DMS53 treated with DMSO at 0.1 percent for 48 hours (cell line): ENCODE measurements around the gene MAPK6.
"Not testable (repeated sequence)": the region's sequence is repeated elsewhere in the genome, so short reads cannot be mapped to it uniquely, and the experiment has no call there.

ENCODE experiments used
- DNase-seq: peaks from one replicate; lab custom pipeline; 2025; ENCODE audit not compliant: unreplicated experiment; lab: John Stamatoyannopoulos, UW

The MAPK6 gene

DNA sequence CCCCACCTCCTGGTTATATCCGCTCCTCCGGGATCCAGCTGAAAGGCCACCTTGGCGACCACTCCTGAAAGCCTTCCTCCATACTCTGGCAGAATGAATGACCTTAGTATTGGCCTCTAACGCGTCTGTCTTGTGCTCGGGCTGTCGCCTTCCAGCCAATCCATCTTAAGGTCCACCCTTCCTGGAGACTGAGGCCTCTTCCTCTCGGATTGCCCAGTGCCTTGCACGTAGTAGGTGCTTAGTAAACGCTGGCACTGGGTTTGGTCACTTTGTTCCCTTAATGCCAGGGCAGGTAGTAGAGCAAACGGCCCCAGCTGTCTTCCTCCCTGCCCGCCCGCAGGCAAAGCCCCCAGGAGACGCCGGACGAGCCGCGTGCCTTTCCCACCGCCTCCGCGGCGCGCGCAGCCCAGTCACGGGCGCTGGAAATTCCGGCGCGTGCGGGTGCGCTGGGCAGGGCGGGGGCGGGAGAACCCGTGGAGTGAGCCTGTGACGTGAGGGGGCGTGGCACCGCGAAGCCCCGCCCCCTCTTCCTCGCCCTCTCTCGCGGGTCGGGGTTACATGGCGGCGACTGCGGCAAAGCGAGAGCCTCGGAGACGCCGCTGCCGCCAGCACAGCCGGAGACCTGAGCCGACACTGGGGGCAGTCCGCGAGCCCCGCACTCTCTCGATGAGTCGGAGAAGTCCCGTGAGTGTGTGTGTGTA lies at the start of gene MAPK6:
Gene MAPK6 (plus strand): TSS at position 527 of the 701 bp plus-strand sequence. CDS start 27,242 bp downstream, outside the sequence.
- peak; percentile 51 for DNase-seq

DNA sequence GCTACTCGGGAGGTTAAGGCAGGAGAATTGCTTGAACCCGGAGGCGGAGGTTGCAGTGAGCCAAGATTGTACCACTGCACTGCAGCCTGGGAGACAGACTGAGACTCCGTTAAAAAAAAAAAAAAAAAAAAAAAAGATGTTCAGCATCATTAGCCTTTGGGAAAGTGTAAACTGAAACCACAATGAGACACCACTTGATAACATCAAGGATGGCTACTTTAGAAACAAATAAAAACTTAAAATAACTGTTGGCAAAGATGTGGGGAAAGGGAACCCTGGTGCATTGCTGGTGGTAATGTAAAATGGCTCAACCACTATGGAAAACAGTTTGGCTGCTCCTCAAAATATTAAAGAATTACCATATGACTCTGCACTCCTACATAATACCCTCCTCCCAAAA lies 49.3 kb upstream of the MAPK6 start:
- no peak for DNase-seq

DNA sequence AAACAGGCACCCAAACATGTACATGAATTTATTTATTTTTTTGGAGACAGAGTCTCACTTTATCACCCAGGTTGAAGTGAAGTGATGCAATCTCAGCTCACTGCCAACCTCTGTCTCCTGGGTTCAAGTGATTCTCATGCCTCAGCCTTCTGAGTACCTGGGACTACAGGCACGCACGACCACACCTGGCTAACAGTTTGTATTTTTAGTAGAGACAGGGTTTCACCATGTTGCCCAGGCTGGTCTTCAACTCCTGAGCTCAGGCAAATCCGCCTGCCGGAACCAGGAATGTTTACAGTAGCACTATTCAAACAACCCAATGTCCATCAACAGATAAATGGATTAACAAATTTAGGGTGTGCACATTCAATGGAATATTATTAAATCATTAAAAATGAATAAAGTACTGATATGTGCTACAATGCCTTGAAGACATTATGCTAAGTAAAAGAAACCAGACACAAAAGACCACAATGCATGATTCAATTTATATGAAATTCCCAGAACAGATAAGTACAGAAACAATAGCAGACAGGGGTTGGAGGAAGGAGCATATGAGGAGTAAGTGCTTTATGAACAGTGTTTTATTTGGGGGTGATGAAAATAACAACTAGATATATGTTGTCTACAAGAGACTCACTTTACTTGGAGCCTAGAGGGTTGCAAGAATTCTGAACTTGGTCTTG lies 48.7 kb upstream of the MAPK6 start:
- peak; percentile 9 for DNase-seq

DNA sequence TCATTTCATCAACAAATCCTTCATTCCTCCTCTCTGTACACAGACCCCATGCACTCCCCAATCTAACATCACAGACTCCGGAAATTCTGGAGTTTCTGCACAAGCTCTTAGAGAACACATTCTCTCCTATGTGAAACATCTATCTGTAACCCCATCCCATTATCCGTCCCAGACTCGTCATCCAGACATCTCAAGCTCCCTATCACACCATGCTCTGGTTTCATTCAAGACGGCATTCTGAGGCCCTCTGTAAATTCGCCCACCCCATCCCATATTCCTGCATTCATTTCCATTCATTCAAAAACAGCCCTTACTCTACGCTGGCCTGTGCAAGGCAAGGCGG lies 48.0 kb upstream of the MAPK6 start:
- DNase-seq: no peak

DNA sequence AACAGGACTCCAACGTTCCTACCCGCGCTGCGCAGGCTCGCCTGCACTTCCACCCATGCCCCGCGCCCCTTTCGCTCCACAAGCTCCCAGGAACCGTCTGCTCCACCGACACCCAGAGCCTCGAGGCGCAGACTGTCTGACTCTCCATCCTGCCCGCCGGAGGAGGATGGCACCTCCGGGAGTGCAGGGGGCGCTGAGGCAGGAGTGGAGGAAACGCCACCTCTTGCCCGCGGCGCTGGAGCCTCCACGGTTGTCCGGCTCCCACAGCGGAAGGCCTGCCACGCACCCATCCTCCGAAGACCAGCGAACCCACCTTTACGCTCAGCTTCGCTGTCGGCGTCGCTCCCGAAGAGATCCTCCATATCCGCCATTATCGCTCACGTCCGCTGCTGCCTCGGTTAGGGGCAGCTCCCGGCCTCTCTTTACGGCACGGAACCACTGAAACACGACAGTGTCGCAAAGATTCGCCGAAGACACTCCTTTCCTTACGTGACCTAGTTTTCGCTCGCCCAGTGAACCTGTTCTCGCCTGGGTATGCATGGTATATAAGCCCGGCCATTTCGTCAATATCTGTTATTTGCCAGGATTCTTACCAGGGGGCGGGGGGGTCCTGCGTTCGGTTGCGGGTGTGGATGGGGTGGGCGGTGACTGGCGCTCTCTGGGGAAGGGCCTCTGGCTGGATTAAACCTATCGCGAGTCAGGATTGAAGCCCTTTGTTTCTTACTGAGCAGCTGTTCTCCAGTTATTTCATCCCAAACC lies 47.5 kb upstream of the MAPK6 start, which contains the start of gene LEO1:
Gene LEO1 (minus strand): TSS at position 404 of the 759 bp plus-strand sequence. CDS start 33 bp downstream, at position 371.
- DNase-seq: peak; percentile 85

DNA sequence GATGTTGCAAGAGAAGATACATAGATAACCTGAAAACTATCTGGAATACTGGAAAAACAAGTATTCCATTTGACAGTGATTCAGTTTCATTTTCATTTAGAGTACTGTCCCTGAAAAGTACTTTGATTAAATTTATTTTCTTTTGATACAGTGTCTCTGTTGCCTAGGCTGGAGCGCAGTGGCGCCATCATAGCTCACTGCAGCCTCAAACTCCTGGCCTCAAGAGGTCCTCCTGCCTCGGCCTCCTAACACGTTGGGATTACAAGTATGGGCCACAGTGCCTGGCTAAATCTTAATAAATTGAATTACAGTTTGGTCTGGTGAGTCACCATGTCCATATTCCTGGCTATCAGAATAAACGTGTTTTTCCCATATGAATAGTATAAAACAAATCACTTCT lies 45.8 kb upstream of the MAPK6 start:
- DNase-seq: no peak

DNA sequence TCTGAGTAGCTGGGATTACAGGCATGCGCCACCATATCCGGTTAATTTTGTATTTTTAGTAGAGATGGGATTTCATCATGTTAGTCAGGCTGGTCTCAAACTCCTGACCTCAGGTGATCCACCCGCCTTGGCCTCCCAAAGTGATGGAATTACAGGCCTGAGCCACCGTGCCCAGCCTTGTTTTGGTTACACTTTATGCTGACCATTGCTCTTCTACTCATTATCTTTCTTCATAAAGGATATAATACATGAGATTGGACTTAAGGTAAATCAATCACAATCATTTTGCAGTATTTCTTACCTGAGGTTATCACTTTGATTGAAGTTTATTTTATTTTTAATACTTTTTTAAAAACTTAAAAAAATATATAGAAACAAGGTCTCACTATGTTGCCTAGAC lies 45.2 kb upstream of the MAPK6 start:
- no peak for DNase-seq

DNA sequence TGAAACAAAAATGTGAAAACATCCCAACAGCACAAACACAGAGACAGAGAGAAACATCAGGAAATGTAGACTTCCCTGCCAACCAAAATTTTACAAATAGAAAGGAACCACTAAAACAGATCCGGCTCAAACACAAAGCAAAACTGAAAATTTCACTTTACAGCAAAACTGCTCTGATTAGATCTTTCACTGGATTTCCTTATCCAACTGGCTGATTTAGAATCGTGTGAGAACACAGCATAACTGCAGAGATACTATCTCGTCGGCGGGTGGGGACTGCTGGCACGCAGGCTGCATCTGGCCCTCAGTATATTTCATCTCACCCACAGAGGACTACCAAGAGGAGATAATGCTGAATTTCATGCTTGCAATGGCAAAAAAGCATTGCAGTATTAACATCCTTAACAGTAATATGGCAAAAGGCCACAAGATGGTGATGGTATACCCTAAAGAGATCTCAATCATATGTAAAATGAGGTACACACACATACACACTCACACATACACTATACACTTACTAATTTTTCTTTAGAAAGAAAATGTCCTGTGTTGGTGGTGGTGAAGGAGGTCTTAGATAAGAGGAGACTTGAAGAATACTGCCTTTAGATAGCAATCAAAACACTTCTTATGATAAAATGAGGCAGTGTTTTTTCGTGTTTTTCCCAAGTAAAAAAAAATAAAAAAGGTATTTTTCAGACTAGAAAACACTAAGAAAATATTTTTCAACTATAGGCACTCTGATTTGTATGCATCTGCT lies 36.8 kb upstream of the MAPK6 start:
- peak; percentile 74 for DNase-seq

DNA sequence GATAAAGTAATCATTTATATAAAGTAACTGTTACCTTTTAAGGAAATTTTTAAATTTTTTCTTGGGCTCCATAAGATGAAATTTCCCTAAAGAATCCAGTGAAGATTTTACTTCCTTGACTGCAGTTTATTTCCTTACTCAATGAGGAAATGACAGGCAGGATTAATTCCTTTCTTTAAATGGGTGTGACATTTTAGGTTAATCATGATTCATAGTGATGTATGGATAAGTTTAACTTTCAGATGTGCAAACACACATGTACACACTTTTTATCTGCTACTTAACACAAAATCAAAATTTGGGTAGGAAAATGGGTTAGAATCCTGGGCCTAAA lies 36.3 kb upstream of the MAPK6 start:
- no peak for DNase-seq

DNA sequence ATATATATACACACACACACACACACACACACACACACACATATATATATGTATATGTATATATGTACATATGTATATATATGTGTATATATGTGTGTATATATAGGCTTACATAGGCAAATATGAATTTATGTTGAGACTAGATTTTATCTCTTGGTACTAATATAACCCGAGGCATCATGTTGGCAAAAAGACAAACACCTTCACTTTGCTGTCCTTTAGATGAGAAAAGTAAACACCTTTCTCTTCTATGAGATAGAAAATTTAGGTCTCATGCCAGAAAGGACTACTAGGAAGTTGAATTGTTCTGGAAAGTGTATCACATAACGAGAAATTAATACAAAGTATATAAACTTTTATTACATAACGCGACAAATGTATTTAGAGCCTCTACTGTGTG lies 27.9 kb upstream of the MAPK6 start:
- no peak for DNase-seq

DNA sequence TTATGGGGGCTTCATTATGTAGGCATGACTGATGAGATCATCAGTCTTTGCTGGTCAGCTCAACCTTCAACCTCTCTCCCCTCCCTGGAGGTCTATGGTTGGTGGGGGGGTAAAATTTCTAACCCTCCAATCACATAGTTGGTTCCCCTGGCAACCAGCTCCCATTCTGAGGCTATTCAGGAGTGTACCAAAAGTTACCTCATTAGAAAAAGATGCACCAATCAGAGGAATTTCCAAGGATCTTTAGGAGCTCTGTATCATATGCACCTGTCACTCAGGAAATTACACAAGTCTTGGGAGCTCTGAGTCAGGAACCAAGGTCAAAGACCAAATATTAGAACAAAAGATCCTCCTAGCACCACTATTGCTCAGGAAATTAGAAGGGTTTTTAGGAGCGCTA lies 26.1 kb upstream of the MAPK6 start:
- DNase-seq: no peak

DNA sequence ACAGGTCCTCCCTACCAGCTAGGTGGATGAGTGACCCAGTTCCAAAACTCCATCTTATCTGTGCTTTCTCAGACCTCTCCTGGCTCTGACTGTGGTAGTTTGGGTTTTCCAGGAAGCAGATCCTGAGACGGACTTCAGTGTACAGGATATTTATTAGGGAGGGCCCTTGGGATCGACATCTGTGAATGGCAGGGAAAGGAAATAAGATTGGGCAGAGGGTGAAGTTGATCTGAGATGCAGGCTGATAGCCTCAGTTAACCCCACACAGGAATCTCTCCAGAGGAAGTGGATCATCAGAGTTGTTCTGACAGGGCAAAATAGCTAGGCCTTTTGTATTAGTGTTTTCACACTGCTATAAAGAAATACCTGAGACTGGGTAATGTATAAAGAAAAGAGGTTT lies 16.7 kb upstream of the MAPK6 start:
- no peak for DNase-seq

DNA sequence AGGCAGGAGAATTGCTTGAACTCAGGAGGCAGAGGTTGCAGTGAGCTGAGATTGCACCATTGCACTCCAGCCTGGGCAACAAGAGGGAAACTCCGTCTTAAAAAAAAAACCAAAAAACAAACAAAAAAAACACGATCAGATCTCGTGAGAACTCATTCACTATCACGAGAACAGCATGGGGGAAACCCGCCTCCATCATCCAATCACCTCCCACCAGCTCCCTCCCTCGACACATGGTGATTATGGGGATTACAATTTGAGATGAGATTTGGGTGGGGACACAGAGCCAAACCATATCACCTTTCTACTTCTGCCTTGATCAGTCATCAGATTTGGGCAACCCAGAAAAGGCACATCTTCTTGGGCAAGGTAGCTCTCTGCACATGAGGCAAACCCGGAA lies 15.9 kb upstream of the MAPK6 start:
- not testable (repeated sequence) for DNase-seq

DNA sequence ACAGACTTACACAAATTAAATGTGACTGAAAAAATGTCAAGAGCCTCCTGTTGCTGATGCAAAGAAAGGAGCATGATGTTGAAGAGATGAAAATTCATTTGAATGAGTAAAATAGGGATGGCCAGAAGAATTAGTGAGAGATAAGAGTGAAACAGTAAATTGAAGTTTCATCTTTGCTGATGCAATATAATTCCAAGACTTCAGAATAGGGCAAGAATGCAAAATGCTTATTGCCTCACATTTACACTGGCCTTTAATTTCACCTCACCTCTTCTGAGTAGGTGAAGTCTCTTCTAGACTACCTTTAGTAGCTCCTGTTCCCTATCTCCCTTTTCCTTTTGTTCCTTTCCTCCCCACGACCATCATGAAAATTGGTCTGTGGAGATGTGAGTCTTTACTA lies 15.3 kb upstream of the MAPK6 start:
- no peak for DNase-seq

DNA sequence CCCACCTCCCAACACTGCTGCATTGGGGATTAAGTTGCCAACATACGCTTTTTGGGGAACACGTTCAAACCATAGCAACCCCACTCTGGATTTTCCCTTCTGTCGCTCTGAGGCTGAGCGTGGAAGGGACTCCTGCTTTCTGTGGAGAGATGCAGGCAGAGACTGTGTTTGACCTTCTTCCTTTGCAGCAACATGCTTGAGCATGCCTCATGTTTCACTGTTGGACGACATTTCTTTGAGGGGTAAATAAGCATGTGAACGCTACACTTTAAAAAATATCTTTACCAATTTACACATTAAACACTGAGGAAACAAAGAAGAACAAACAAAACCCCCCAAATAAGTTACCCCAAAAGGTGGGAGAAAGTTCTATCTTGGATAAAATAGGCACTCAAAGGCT lies 14.2 kb upstream of the MAPK6 start:
- DNase-seq: no peak

DNA sequence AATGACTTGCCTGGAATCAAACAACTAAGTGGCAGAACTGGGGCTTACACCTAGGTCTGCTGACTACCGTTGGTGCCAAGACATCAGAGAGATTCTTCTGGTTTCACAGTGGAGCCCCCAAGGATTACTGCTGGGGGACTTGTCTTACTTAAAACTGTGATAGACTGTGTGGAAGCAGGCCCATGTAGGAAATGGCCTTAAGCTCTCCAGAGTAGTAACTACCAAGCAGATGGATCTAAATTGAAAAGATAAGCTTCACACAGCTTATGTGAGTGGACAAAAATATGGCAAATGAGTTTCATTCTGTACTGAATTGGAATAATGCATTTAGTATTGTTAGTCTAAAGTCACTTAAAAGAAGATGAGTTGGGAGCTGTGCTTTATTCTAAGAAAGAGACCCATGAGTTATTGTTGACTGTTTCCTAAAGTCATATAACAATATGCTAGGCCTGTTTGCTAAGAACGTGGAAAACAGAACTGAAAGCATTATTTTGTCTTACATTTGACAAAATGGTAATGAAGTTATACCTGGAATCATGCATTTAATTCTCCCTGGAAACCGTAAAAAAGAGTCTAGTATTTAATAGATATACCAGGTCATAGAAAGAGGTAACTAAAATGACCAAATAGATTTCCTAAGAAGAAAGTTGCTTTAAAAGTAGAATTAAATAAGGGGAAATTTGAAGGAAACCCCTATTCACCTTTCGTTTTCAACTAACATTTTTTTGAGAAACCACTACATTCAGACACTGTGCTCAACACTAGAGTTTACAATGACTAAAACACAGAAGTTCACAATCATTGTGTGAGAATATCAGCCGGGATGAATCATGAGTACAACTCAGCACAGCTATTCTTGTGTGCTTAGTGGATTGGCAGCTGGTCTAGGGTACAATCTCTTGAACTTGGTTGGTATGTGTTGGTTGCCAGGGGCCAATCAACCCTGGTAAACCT lies 13.0 kb upstream of the MAPK6 start:
- no peak for DNase-seq

DNA sequence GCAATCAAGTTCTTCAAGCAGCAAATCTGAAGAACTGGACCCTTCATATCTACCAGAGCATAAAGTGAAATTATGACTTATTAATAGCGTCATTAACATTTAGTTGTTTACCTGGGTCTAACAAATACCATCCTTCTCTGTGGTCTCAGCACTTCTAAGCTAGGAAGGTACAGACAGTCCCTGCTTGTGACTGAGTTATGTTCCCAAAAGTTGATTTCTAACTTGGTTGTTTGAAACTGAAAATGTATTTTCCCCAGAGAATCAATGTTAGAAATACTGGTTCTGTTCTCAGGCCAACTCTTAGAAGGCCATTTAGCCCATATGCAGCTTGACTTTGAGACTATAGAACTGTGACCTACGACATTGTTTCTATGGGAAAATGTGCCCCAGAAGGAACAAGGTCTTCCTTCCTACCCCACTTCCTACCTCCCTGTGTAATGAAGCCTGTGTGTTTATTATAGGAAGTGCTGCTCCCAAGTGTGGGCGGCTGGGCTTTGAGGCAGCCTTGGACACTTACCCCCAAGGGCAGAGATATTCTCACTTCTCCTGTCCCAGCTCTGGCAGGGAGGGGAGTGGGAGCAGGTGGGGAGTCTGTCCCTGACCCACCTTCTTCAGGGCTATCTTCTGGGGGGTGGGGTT lies 12.2 kb upstream of the MAPK6 start:
- DNase-seq: no peak

DNA sequence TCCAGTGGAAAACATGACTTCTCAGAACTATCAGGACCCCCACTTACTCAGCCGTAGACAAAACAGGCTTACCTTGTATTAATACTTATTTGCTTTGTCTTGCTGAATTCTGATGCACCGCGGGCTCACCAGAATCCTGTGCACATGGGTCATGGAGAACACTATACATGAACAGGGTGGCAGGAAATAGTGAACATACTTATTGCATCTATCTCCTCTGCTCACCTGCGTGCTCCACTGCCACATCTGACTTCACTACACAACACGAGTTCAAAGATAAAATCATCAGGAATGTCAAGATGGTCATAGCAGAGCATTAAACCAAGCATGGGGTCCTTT lies 10.7 kb upstream of the MAPK6 start:
- DNase-seq: no peak

DNA sequence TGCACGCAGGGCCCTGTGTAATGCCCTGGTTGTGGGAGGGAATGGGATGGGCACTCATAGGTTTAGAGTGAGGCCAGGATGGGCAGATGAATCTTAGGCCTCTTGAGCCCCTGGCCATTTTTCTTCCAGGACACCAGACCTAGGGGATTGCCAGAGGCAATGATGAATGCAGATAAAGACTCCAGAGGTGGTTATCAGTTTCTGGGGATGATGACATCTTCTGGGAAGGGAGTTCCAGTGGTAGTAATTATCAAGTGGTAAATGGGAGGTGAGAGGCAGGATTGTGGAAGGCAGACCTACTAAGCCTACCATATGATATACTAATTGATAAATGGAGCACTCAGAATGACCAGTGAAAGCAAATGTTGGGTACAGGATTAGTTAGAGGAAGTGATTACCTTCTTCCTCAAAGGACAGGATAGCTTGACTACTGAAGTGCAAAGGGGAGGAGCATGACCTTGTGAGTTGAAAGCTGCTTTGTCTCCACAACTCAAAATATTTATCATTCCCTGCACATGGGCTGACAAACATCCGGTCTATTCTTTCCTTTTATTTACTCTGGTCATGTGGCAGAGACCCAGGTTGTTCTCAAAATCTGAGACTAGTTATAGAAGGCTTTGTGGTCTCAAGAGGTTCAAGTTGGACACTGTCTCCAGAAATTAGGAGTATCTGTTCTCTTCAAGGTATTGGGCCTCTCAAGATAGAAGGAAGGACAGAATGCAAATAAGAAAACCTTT lies 10.2 kb upstream of the MAPK6 start:
- DNase-seq: peak; percentile 91
